Measurements from ENCODE around the gene ZIC1. TPM values are rescaled to one million over a fixed set of nuclear protein-coding genes. Genes with fewer than 3 reads are reported as not detected.

Gene ZIC1
- total and polyA plus RNA-seq, 4 donors: under 0.01 to 0.10 TPM; not detected in 2

DNA sequence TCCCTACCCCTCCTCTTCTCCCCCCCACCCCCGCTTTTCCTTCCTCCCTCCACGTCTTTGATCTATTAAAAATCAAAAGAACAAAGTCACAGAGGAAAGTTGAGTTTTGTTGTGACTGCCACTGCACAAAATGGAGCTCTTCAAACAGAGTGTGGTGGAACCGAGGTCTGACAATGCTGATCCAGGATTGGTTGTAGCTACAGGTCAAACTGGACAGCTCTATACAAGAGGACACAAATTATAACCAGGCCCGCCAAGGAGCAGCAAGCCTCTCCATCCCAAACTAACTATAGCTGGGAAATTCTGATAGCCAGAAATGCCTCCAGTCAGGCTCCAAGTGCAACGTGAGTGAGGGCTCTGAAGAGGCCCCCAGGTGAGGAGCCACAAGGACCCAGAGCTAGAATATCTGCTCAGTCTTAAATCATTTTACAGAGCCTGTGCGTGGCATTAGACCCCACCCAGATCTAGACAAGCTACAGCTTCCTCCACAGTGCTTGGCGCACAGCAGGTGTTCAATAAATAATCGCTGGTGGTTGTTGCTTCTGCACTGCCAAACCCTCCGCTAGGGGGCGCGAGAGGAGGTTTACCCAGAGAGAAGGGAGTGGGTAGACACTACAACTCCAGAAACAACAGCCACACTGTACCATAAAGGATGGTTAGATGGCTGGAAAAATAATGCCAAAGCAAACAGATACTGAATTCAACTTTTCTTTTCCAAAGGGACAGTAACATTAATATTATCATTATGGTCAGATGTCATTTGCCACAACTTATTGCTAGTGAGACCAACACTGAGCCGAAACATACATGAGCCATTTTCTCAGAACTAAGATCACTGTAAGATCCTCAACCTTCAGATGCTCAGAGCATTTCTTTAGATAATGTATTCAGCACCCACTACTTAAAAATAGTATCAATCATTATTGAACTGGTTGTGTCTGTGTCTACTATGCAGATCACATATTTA is 47.4 kb upstream of the ZIC1 start:
- Histone ChIP-seq H3K27ac (ENCODE audit: low read depth in 1 of 2, low read length in 1 of 2) (no peak overlapping the region), H3K9me3 (ENCODE audit: control insufficient read depth in 4 of 4, insufficient read depth in 3 of 4, low read length in 3 of 4) (peaks cover 0 to 22% (median 0%) of the 10 kb centered on the region in 4 donors), H3K27me3 (ENCODE audit: control insufficient read depth in 3 of 3, insufficient read depth in 3 of 3, low read length in 2 of 3) (peaks cover 13 to 97% (median 93%) of the 10 kb centered on the region in 3 donors), H3K4me1 (ENCODE audit: control insufficient read depth in 5 of 5, insufficient read depth in 5 of 5, low read length in 5 of 5) (peaks cover 0 to 6% (median 0%) of the 10 kb centered on the region in 5 donors), H3K4me3 (no peak overlapping the region), H3K9ac (ENCODE audit: insufficient read depth in 1 of 2, low read length in 2 of 2) (no peak overlapping the region), H3K36me3 (ENCODE audit: control insufficient read depth in 4 of 4, insufficient read depth in 4 of 4, low read length in 4 of 4) (no peaks in the 10 kb centered on the region)
- DNase-seq (no peak), ATAC-seq (ENCODE audit: insufficient read depth, low FRiP score) (no peak)
- 11 to 14% methylated on average over 12 of the region's 12 CpGs for WGBS, 2 donors
- TF ChIP-seq, protein P1, sequence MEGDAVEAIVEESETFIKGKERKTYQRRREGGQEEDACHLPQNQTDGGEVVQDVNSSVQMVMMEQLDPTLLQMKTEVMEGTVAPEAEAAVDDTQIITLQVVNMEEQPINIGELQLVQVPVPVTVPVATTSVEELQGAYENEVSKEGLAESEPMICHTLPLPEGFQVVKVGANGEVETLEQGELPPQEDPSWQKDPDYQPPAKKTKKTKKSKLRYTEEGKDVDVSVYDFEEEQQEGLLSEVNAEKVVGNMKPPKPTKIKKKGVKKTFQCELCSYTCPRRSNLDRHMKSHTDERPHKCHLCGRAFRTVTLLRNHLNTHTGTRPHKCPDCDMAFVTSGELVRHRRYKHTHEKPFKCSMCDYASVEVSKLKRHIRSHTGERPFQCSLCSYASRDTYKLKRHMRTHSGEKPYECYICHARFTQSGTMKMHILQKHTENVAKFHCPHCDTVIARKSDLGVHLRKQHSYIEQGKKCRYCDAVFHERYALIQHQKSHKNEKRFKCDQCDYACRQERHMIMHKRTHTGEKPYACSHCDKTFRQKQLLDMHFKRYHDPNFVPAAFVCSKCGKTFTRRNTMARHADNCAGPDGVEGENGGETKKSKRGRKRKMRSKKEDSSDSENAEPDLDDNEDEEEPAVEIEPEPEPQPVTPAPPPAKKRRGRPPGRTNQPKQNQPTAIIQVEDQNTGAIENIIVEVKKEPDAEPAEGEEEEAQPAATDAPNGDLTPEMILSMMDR (IDR thresholded peaks at IDR 0.05; ENCODE audit: control extremely low read depth, extremely low read depth): no peak

DNA sequence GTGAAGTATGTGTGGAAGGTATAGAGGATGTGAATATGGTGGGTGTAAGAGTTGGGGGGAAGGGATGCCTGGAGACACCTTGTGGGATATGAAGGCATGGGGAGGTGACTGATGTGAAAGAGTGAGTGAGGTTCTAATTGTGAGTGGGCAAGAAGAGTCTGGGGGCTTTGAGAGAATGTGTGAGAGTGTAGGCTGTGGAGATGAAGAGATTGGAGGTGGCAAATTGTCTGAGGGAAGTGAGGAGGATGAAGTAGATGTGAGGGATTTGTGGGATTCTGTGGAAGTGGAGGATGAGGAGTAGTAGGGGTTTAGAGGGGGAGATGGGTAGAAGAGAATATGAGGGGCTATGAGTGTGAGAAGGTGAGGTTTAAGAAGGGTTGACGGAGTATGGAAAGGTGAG is 44.4 kb upstream of the ZIC1 start:
- Histone ChIP-seq H3K9me3 (ENCODE audit: control insufficient read depth in 4 of 4, insufficient read depth in 3 of 4, low read length in 3 of 4) (peaks cover 0 to 11% (median 0%) of the 10 kb centered on the region in 4 donors), H3K4me1 (ENCODE audit: control insufficient read depth in 5 of 5, insufficient read depth in 5 of 5, low read length in 5 of 5) (no peaks in the 10 kb centered on the region), H3K27ac (ENCODE audit: low read depth in 1 of 2, low read length in 1 of 2) (no peak overlapping the region), H3K4me3 (no peak overlapping the region), H3K9ac (ENCODE audit: insufficient read depth in 1 of 2, low read length in 2 of 2) (no peak overlapping the region), H3K36me3 (ENCODE audit: control insufficient read depth in 4 of 4, insufficient read depth in 4 of 4, low read length in 4 of 4) (no peaks in the 10 kb centered on the region), H3K27me3 (ENCODE audit: control insufficient read depth in 3 of 3, insufficient read depth in 3 of 3, low read length in 2 of 3) (peaks cover 16 to 97% (median 93%) of the 10 kb centered on the region in 3 donors)
- no peak for ATAC-seq (ENCODE audit: insufficient read depth, low FRiP score)
- no peak for DNase-seq
- WGBS, 2 donors: 34 to 44% methylated on average over 1 of the region's 1 CpG
- TF ChIP-seq, protein P1 (IDR thresholded peaks at IDR 0.05; ENCODE audit: control extremely low read depth, extremely low read depth): no peak

DNA sequence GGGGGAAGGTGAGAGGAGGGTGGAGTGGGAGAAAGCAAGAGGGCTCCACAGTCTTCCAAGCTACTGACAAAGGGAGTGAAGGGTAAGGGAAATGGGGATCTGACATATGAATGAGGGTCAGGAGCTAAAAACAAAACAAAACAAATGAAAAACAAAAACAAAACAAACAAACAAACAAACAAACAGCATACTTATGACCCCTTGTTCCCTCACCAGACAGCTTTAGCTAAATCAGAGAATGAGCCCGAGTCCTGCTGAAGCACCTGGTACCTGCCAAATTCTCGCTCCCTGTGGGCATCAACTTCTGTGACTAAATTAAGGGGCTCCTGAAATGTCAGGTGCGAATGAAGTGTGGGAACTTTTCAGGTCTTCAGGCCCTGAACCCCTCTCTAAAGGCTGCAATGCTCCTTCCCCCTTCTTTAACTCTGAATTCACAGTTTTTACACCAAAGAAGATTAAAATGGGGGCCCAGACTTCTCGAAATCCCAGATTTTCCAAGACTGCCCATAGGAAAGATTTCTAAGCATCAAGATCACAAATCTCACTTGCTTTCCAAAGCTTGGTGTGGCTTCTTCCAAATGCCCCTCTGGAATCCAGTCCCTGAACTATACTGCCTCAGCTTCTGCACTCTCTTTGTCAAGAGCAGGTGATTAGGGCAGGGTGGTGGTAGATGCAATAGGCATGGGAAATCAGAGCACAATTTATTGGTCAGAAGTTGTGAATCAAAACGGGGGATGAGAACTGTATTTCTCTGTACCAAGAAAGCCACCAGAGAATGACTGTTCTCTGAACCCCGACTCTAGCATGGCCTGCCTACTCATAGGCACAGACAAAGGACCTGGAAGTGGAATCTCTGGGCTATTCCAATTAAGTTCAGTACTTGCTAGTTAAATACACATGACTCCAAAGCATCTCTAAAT is 43.7 kb upstream of the ZIC1 start:
- H3K9ac ChIP-seq (ENCODE audit: insufficient read depth in 1 of 2, low read length in 2 of 2): no peak overlapping the region
- no peak overlapping the region for H3K4me3 ChIP-seq
- no peaks in the 10 kb centered on the region for H3K36me3 ChIP-seq (ENCODE audit: control insufficient read depth in 4 of 4, insufficient read depth in 4 of 4, low read length in 4 of 4)
- no peak overlapping the region for H3K27ac ChIP-seq (ENCODE audit: low read depth in 1 of 2, low read length in 1 of 2)
- H3K27me3 ChIP-seq (ENCODE audit: control insufficient read depth in 3 of 3, insufficient read depth in 3 of 3, low read length in 2 of 3): peaks cover 13 to 97% (median 93%) of the 10 kb centered on the region in 3 donors
- TF ChIP-seq, protein P1 (IDR thresholded peaks at IDR 0.05; ENCODE audit: control extremely low read depth, extremely low read depth): no peak
- no peaks in the 10 kb centered on the region for H3K4me1 ChIP-seq (ENCODE audit: control insufficient read depth in 5 of 5, insufficient read depth in 5 of 5, low read length in 5 of 5)
- 52% methylated on average over 6 of the region's 6 CpGs for WGBS, 2 donors
- no peak for ATAC-seq (ENCODE audit: insufficient read depth, low FRiP score)
- DNase-seq: no peak
- peaks cover 0 to 8% (median 0%) of the 10 kb centered on the region in 4 donors for H3K9me3 ChIP-seq (ENCODE audit: control insufficient read depth in 4 of 4, insufficient read depth in 3 of 4, low read length in 3 of 4)

All from lung (tissue), 12 donors.